GM23338 (cell line): Measurements from ENCODE around the gene CACNA2D4. TPM values are rescaled to one million over a fixed set of nuclear protein-coding genes. Genes with fewer than 3 reads are reported as not detected.

Source experiments
- ATAC-seq: fragments of 200-7000 bp; cut with Tn5 transposase; 3 replicates; pipeline ENCODE4 v1.9.1; 2020
- DNase-seq: peaks from one replicate; pipeline ENCODE4 v3.0.0-alpha.2; 2015; ENCODE audit warnings: low spot score
- H2AFZ ChIP-seq: fragments of 200-600 bp; sonication (generic); 2 replicates; pipeline ENCODE4 v1.8.0; 2016; ENCODE audit warnings: antibody characterized with exemption, mild to moderate bottlenecking, moderate library complexity
- H3F3A ChIP-seq: fragments of 200-600 bp; sonication (generic); replicated peaks from 2 replicates; pipeline ENCODE4 v1.8.0; 2017; ENCODE audit warnings: antibody characterized with exemption, mixed run types, low read depth
- H3K27ac ChIP-seq: fragments of 200-600 bp; sonication (generic); 2 replicates; pipeline ENCODE4 v1.6.1; 2016; ENCODE audit warnings: low read depth
- H3K27me3 ChIP-seq: fragments of 200-600 bp; sonication (generic); 2 replicates; pipeline ENCODE4 v1.8.0; 2016; ENCODE audit warnings: mild to moderate bottlenecking, mixed run types, moderate library complexity; ENCODE audit not compliant: insufficient read depth
- H3K36me3 ChIP-seq: fragments of 200-600 bp; sonication (generic); 2 replicates; pipeline ENCODE4 v1.8.0; 2016; ENCODE audit warnings: mild to moderate bottlenecking; ENCODE audit not compliant: insufficient read depth
- H3K4me1 ChIP-seq: fragments of 200-600 bp; sonication (generic); 2 replicates; pipeline ENCODE4 v1.8.0; 2016; ENCODE audit warnings: mild to moderate bottlenecking, moderate library complexity; ENCODE audit not compliant: insufficient read depth
- H3K4me2 ChIP-seq: fragments of 200-600 bp; sonication (generic); 2 replicates; pipeline ENCODE4 v1.7.1; 2017; ENCODE audit warnings: mixed run types
- H3K4me3 ChIP-seq: fragments of 200-600 bp; sonication (generic); 2 replicates; pipeline ENCODE4 v1.6.1; 2016; ENCODE audit warnings: mixed run types
- H3K79me2 ChIP-seq: fragments of 200-600 bp; sonication (generic); replicated peaks from 2 replicates; pipeline ENCODE4 v1.8.0; 2017; ENCODE audit warnings: mild to moderate bottlenecking; ENCODE audit not compliant: insufficient read depth
- H3K9me2 ChIP-seq: fragments of 200-600 bp; sonication (generic); 2 replicates; pipeline ENCODE4 v1.8.0; 2017; ENCODE audit not compliant: insufficient read depth
- H4K20me1 ChIP-seq: fragments of 200-600 bp; sonication (generic); replicated peaks from 2 replicates; pipeline ENCODE4 v1.8.0; 2017; ENCODE audit warnings: mild to moderate bottlenecking; ENCODE audit not compliant: insufficient read depth
- H3K27ac Mint-ChIP-seq: 2 replicates; pipeline ENCODE4 v1.8.0; 2020; ENCODE audit warnings: inconsistent platforms, mild to moderate bottlenecking, moderate library complexity, mixed read lengths
- H3K27me3 Mint-ChIP-seq: 3 replicates; pipeline ENCODE4 v1.8.0; 2022; ENCODE audit warnings: low read depth, mild to moderate bottlenecking, moderate library complexity, mixed read lengths, inconsistent platforms; ENCODE audit not compliant: insufficient read depth, poor library complexity
- H3K36me3 Mint-ChIP-seq: 3 replicates; pipeline ENCODE4 v1.8.0; 2021; ENCODE audit warnings: low read depth, mild to moderate bottlenecking, inconsistent platforms, moderate library complexity, mixed read lengths
- H3K4me1 Mint-ChIP-seq: 3 replicates; pipeline ENCODE4 v1.8.0; 2020; ENCODE audit warnings: mild to moderate bottlenecking, inconsistent platforms, mixed read lengths
- H3K4me3 Mint-ChIP-seq: 3 replicates; pipeline ENCODE4 v1.8.0; 2021; ENCODE audit warnings: moderate library complexity, mild to moderate bottlenecking, inconsistent platforms, mixed read lengths
- H3K9me3 Mint-ChIP-seq: 3 replicates; pipeline ENCODE4 v1.8.0; 2020; ENCODE audit warnings: moderate library complexity, mild to moderate bottlenecking, inconsistent platforms, mixed read lengths
- CREB1 ChIP-seq: fragments of 250-450 bp; sonication (Bioruptor Pico); IDR thresholded peaks from 2 replicates; pipeline ENCODE4 v1.5.0; 2020; ENCODE audit warnings: low read depth, mild to moderate bottlenecking, moderate library complexity
- CTCF ChIP-seq, 2 experiments: fragments of 200-600 bp in 1 of 2; sonication (generic) in 1 of 2; conservative IDR thresholded peaks; 2 replicates each; pipeline versions ENCODE4 v1.5.1 to v1.6.1; 2016 to 2017; ENCODE audit warnings: antibody characterized with exemption in 2 of 2, low read depth in 2 of 2, mild to moderate bottlenecking in 2 of 2, moderate library complexity in 1 of 2
- EZH2 ChIP-seq: fragments of 200-600 bp; sonication (generic); IDR thresholded peaks from one replicate; pipeline ENCODE4 v1.8.0; 2017; ENCODE audit warnings: antibody characterized with exemption, mild to moderate bottlenecking, low read depth; ENCODE audit not compliant: unreplicated experiment
- EZH2phosphoT487 ChIP-seq: fragments of 200-600 bp; sonication (generic); IDR thresholded peaks from one replicate; pipeline ENCODE4 v1.8.1; 2018; ENCODE audit warnings: antibody characterized with exemption; ENCODE audit not compliant: unreplicated experiment
- JUNB ChIP-seq: IDR thresholded peaks from one replicate; pipeline ENCODE4 v1.6.1; 2016; ENCODE audit warnings: antibody characterized with exemption; ENCODE audit not compliant: unreplicated experiment
- NANOG ChIP-seq: IDR thresholded peaks from 2 replicates; pipeline ENCODE4 v1.6.1; 2016; ENCODE audit warnings: antibody characterized with exemption, borderline replicate concordance
- POLR2AphosphoS5 ChIP-seq: IDR thresholded peaks from 2 replicates; pipeline ENCODE4 v1.6.1; 2016; ENCODE audit warnings: antibody characterized with exemption, low read depth
- STAT1 ChIP-seq: IDR thresholded peaks from one replicate; pipeline ENCODE4 v1.6.1; 2016; ENCODE audit warnings: antibody characterized with exemption; ENCODE audit not compliant: unreplicated experiment
- ZNF114 ChIP-seq: fragments of 250-450 bp; sonication (Bioruptor Pico); IDR thresholded peaks from 2 replicates; pipeline ENCODE4 v1.5.0; 2020; ENCODE audit warnings: mild to moderate bottlenecking, moderate library complexity
- ZNF331 ChIP-seq: fragments of 250-450 bp; sonication (Bioruptor Pico); IDR thresholded peaks from 2 replicates; pipeline ENCODE4 v1.5.0; 2020; ENCODE audit warnings: low read depth, mild to moderate bottlenecking, moderate library complexity
- polyA plus RNA-seq: library from polyadenylated mRNA; unstranded; fragments of >200 nt; fragmentation: Nextera tagmentation; extraction: Ambion mirVana; gene quantifications from 2 replicates; pipeline ENCODE4 v1.2.1, GENCODE V29; 2016
- total RNA-seq: library from RNA; depleted of rRNA; stranded (reverse); fragments of >200 nt; shearing (Covaris generic); gene quantifications from 2 replicates; pipeline ENCODE4 v1.2.3, GENCODE V29; 2014
- TF ChIP-seq, protein P1 (sequence below): IDR thresholded peaks from one replicate; pipeline ENCODE4 v1.6.1; 2018; ENCODE audit warnings: antibody characterized with exemption; ENCODE audit not compliant: unreplicated experiment
- TF ChIP-seq, protein P2 (sequence below): IDR thresholded peaks from 2 replicates; pipeline ENCODE4 v1.6.1; 2016; ENCODE audit warnings: antibody characterized with exemption
- TF ChIP-seq, protein P3 (sequence below): fragments of 250-450 bp; sonication (Bioruptor Pico); IDR thresholded peaks from 2 replicates; pipeline ENCODE4 v1.5.0; 2020; ENCODE audit warnings: mild to moderate bottlenecking, moderate library complexity

Gene CACNA2D4
- total and polyA plus RNA-seq, 2 experiments from 2014 or later, result 0.07 to 0.24 TPM

DNA sequence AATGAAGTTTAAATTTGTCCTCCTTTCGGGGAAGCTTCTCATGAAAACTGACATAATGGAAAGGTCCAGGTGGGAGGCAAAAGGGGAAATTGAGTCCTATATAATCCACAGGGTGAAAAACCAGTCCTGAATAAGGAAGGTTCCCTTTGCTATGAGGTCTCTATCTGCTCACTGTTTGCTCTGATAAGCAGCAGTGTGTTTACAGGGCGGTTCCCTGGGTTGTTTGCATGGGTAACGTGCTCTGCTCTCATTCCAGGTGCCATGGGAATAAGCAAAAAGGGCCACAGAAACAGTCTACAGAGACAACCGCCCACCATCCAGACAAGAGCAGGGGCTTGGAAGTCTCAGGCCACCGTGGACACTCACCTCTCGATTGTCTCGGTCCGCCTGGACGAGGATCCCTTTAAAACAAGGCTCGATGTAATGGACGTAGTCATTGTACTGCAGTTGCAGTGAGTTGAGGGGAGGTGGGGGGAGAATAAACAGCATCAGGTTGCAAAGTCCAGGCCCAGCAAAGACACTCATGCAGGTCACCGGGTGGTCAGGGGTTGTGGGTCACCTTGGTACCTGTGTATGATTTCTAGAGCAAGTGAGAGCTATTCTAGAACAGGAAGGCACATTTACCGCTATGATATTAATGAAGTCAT is 32.7 kb downstream of the CACNA2D4 start:
- Mint-ChIP-seq H3K4me1 (peaks cover 4% of the 10 kb centered on the region; the same call in 1 of the 3 replicates), H3K36me3 (no peaks in the 10 kb centered on the region; the same call in 2 of the 3 replicates), H3K27ac (no peak overlapping the region), H3K4me3 (no peak overlapping the region), H3K27me3 (no peaks in the 10 kb centered on the region), H3K9me3 (no peaks in the 10 kb centered on the region; the same call in 2 of the 3 replicates)
- H2AFZ ChIP-seq, result no peak overlapping the region
- H3K79me2 ChIP-seq, result no peaks in the 10 kb centered on the region
- no peak overlapping the region for H3K4me3 ChIP-seq
- no peak overlapping the region for H3K4me2 ChIP-seq
- no peaks in the 10 kb centered on the region for H3K4me1 ChIP-seq
- H3K27me3 ChIP-seq, result no peaks in the 10 kb centered on the region
- ATAC-seq (no peak), DNase-seq (no peak)
- peaks cover 7% of the 10 kb centered on the region; the same call in 1 of the 2 replicates for H3K9me2 ChIP-seq
- no peak for TF ChIP-seq POLR2AphosphoS5
- no peak for TF ChIP-seq STAT1
- no peak for TF ChIP-seq NANOG
- TF ChIP-seq CREB1, result no peak
- TF ChIP-seq, protein P1, sequence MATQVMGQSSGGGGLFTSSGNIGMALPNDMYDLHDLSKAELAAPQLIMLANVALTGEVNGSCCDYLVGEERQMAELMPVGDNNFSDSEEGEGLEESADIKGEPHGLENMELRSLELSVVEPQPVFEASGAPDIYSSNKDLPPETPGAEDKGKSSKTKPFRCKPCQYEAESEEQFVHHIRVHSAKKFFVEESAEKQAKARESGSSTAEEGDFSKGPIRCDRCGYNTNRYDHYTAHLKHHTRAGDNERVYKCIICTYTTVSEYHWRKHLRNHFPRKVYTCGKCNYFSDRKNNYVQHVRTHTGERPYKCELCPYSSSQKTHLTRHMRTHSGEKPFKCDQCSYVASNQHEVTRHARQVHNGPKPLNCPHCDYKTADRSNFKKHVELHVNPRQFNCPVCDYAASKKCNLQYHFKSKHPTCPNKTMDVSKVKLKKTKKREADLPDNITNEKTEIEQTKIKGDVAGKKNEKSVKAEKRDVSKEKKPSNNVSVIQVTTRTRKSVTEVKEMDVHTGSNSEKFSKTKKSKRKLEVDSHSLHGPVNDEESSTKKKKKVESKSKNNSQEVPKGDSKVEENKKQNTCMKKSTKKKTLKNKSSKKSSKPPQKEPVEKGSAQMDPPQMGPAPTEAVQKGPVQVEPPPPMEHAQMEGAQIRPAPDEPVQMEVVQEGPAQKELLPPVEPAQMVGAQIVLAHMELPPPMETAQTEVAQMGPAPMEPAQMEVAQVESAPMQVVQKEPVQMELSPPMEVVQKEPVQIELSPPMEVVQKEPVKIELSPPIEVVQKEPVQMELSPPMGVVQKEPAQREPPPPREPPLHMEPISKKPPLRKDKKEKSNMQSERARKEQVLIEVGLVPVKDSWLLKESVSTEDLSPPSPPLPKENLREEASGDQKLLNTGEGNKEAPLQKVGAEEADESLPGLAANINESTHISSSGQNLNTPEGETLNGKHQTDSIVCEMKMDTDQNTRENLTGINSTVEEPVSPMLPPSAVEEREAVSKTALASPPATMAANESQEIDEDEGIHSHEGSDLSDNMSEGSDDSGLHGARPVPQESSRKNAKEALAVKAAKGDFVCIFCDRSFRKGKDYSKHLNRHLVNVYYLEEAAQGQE, result no peak
- no peak for TF ChIP-seq JUNB
- TF ChIP-seq, protein P2, sequence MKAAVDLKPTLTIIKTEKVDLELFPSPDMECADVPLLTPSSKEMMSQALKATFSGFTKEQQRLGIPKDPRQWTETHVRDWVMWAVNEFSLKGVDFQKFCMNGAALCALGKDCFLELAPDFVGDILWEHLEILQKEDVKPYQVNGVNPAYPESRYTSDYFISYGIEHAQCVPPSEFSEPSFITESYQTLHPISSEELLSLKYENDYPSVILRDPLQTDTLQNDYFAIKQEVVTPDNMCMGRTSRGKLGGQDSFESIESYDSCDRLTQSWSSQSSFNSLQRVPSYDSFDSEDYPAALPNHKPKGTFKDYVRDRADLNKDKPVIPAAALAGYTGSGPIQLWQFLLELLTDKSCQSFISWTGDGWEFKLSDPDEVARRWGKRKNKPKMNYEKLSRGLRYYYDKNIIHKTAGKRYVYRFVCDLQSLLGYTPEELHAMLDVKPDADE, result no peak
- no peak for TF ChIP-seq ZNF331 (CRISPR knock-in tag)
- no peak for TF ChIP-seq ZNF114 (CRISPR knock-in tag)
- TF ChIP-seq, protein P3, sequence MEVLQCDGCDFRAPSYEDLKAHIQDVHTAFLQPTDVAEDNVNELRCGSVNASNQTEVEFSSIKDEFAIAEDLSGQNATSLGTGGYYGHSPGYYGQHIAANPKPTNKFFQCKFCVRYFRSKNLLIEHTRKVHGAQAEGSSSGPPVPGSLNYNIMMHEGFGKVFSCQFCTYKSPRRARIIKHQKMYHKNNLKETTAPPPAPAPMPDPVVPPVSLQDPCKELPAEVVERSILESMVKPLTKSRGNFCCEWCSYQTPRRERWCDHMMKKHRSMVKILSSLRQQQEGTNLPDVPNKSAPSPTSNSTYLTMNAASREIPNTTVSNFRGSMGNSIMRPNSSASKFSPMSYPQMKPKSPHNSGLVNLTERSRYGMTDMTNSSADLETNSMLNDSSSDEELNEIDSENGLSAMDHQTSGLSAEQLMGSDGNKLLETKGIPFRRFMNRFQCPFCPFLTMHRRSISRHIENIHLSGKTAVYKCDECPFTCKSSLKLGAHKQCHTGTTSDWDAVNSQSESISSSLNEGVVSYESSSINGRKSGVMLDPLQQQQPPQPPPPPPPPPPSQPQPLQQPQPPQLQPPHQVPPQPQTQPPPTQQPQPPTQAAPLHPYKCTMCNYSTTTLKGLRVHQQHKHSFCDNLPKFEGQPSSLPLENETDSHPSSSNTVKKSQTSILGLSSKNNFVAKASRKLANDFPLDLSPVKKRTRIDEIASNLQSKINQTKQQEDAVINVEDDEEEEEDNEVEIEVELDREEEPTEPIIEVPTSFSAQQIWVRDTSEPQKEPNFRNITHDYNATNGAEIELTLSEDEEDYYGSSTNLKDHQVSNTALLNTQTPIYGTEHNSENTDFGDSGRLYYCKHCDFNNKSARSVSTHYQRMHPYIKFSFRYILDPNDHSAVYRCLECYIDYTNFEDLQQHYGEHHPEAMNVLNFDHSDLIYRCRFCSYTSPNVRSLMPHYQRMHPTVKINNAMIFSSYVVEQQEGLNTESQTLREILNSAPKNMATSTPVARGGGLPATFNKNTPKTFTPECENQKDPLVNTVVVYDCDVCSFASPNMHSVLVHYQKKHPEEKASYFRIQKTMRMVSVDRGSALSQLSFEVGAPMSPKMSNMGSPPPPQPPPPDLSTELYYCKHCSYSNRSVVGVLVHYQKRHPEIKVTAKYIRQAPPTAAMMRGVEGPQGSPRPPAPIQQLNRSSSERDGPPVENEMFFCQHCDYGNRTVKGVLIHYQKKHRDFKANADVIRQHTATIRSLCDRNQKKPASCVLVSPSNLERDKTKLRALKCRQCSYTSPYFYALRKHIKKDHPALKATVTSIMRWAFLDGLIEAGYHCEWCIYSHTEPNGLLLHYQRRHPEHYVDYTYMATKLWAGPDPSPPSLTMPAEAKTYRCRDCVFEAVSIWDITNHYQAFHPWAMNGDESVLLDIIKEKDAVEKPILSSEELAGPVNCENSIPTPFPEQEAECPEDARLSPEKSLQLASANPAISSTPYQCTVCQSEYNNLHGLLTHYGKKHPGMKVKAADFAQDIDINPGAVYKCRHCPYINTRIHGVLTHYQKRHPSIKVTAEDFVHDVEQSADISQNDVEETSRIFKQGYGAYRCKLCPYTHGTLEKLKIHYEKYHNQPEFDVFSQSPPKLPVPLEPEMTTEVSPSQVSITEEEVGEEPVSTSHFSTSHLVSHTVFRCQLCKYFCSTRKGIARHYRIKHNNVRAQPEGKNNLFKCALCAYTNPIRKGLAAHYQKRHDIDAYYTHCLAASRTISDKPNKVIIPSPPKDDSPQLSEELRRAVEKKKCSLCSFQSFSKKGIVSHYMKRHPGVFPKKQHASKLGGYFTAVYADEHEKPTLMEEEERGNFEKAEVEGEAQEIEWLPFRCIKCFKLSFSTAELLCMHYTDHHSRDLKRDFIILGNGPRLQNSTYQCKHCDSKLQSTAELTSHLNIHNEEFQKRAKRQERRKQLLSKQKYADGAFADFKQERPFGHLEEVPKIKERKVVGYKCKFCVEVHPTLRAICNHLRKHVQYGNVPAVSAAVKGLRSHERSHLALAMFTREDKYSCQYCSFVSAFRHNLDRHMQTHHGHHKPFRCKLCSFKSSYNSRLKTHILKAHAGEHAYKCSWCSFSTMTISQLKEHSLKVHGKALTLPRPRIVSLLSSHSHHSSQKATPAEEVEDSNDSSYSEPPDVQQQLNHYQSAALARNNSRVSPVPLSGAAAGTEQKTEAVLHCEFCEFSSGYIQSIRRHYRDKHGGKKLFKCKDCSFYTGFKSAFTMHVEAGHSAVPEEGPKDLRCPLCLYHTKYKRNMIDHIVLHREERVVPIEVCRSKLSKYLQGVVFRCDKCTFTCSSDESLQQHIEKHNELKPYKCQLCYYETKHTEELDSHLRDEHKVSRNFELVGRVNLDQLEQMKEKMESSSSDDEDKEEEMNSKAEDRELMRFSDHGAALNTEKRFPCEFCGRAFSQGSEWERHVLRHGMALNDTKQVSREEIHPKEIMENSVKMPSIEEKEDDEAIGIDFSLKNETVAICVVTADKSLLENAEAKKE (CRISPR knock-in tag), result no peak
- no peak for TF ChIP-seq EZH2phosphoT487
- TF ChIP-seq EZH2, result no peak
- no peak for TF ChIP-seq CTCF (conservative IDR thresholded peaks at IDR 0.05; ENCODE audit: low read depth in 2 of 2)
- H3K27ac ChIP-seq, result no peak overlapping the region
- no peaks in the 10 kb centered on the region for H4K20me1 ChIP-seq
- H3K36me3 ChIP-seq, result no peaks in the 10 kb centered on the region
- no peaks in the 10 kb centered on the region for H3F3A ChIP-seq
